ENCODE data around the gene BICDL2. TPM values are rescaled to one million over a fixed set of nuclear protein-coding genes. Genes with fewer than 3 reads are reported as not detected.
A peak's percentile ranks its signal among the peaks of the same experiment; 100 is the strongest.

BICDL2 gene
- polyA plus RNA-seq, 3 donors, result not detected

- H3K27me3 Mint-ChIP-seq (ENCODE audit: low read depth in 3 of 3), result peaks cover 3 to 9% (median 4%) of the 10 kb centered on the region in 3 donors
- Histone ChIP-seq H3K4me2 (replicated peaks; ENCODE audit: extremely low read depth, low read length, poor library complexity, severe bottlenecking) (peak overlapping the region; percentile 99), H3K27me3 (ENCODE audit: control insufficient read depth in 2 of 2, insufficient read depth in 2 of 2, low read length in 2 of 2) (no peaks in the 10 kb centered on the region), H3K4me1 (ENCODE audit: control insufficient read depth in 1 of 2, insufficient read depth in 2 of 2, low read length in 2 of 2) (peaks cover 22 to 29% of the 10 kb centered on the region in 2 donors), H4K20me1 (ENCODE audit: insufficient read depth, low read length) (no peaks in the 10 kb centered on the region), H3K9me3 (replicated peaks in 1 of 2; ENCODE audit: control insufficient read depth in 1 of 2, insufficient read depth in 1 of 2, low read length in 2 of 2) (no peaks in the 10 kb centered on the region), H3K9ac (ENCODE audit: insufficient read depth, low read length, poor library complexity, severe bottlenecking) (peak overlapping the region; percentile 89), H3K79me2 (ENCODE audit: insufficient read depth, low read length) (peaks cover 11% of the 10 kb centered on the region), H3K27ac (ENCODE audit: low read depth in 1 of 2, low read length in 2 of 2) (peak overlapping the region; percentile 48 to 74), H2AFZ (ENCODE audit: insufficient read depth, low read depth, low read length, poor library complexity, severe bottlenecking) (peak overlapping the region; percentile 83), H3K4me3 (replicated peaks in 1 of 3; ENCODE audit: low read depth in 2 of 3, low read length in 3 of 3) (peak overlapping the region in 2 of 3 experiments; percentile 86 to 92), H3K36me3 (replicated peaks in 1 of 2; ENCODE audit: control insufficient read depth in 1 of 2, insufficient read depth in 2 of 2, low read length in 2 of 2) (no peaks in the 10 kb centered on the region)
- no peak for TF ChIP-seq CTCF (IDR thresholded peaks at IDR 0.05)
- H3K27ac Mint-ChIP-seq, result peak overlapping the region; percentile 25 to 90 (median 82)
- DNase-seq, result no peak
- peaks cover 0 to 3% of the 10 kb centered on the region in 2 donors for H3K36me3 Mint-ChIP-seq
- H3K4me1 Mint-ChIP-seq, result peaks cover 28% of the 10 kb centered on the region
- intact Hi-C loops (cut with micrococcal nuclease), result no loop called here
- peak overlapping the region; percentile 81 to 85 for H3K4me3 Mint-ChIP-seq
- H3K9me3 Mint-ChIP-seq, result no peaks in the 10 kb centered on the region
- WGBS (ENCODE audit: insufficient coverage), result 85% methylated on average over 25 of the region's 33 CpGs
Measured at GRCh38 chr16:2981177-2981898, 55.4 kb downstream of the BICDL2 start.

- Histone ChIP-seq H3K36me3 (replicated peaks in 1 of 2; ENCODE audit: control insufficient read depth in 1 of 2, insufficient read depth in 2 of 2, low read length in 2 of 2) (no peaks in the 10 kb centered on the region), H3K79me2 (ENCODE audit: insufficient read depth, low read length) (peaks cover 11% of the 10 kb centered on the region), H3K9me3 (replicated peaks in 1 of 2; ENCODE audit: control insufficient read depth in 1 of 2, insufficient read depth in 1 of 2, low read length in 2 of 2) (no peaks in the 10 kb centered on the region), H3K27ac (ENCODE audit: low read depth in 1 of 2, low read length in 2 of 2) (peak within 1 kb of the TSS; percentile 48 to 74), H2AFZ (ENCODE audit: insufficient read depth, low read depth, low read length, poor library complexity, severe bottlenecking) (peak within 1 kb of the TSS; percentile 83), H3K4me1 (ENCODE audit: control insufficient read depth in 1 of 2, insufficient read depth in 2 of 2, low read length in 2 of 2) (peaks cover 22 to 29% of the 10 kb centered on the region in 2 donors), H3K4me2 (replicated peaks; ENCODE audit: extremely low read depth, low read length, poor library complexity, severe bottlenecking) (peak within 1 kb of the TSS; percentile 99), H3K9ac (ENCODE audit: insufficient read depth, low read length, poor library complexity, severe bottlenecking) (peak within 1 kb of the TSS; percentile 89), H4K20me1 (ENCODE audit: insufficient read depth, low read length) (no peaks in the 10 kb centered on the region), H3K4me3 (replicated peaks in 1 of 3; ENCODE audit: low read depth in 2 of 3, low read length in 3 of 3) (peak within 1 kb of the TSS; percentile 65 to 92 (median 86)), H3K27me3 (ENCODE audit: control insufficient read depth in 2 of 2, insufficient read depth in 2 of 2, low read length in 2 of 2) (no peaks in the 10 kb centered on the region)
- H3K36me3 Mint-ChIP-seq, result peaks cover 0 to 10% of the 10 kb centered on the region in 2 donors
- no peaks in the 10 kb centered on the region for H3K9me3 Mint-ChIP-seq
- peak within 1 kb of the TSS; percentile 81 to 85 for H3K4me3 Mint-ChIP-seq
- peaks cover 28% of the 10 kb centered on the region for H3K4me1 Mint-ChIP-seq
- DNase-seq, result peak; percentile 82 to 86 (median 85)
- H3K27me3 Mint-ChIP-seq (ENCODE audit: low read depth in 3 of 3), result peaks cover 3 to 9% (median 4%) of the 10 kb centered on the region in 3 donors
- intact Hi-C loops (cut with micrococcal nuclease), result no loop called here
- peak within 1 kb of the TSS; percentile 71 to 90 (median 85) for H3K27ac Mint-ChIP-seq
- WGBS (ENCODE audit: insufficient coverage), result 1% methylated on average over 86 of the region's 91 CpGs
- no peak for TF ChIP-seq CTCF (IDR thresholded peaks at IDR 0.05)
Measured at GRCh38 chr16:2980227-2981176, 56.2 kb downstream of the BICDL2 start, which contains the start of gene PKMYT1. TSS of gene PKMYT1 (minus strand) at chr16:2980446. CDS start at chr16:2979657, 789 bp downstream.

Data from CD14-positive monocyte (primary cell).